ENCODE measurements around the gene TBX18.

DNA sequence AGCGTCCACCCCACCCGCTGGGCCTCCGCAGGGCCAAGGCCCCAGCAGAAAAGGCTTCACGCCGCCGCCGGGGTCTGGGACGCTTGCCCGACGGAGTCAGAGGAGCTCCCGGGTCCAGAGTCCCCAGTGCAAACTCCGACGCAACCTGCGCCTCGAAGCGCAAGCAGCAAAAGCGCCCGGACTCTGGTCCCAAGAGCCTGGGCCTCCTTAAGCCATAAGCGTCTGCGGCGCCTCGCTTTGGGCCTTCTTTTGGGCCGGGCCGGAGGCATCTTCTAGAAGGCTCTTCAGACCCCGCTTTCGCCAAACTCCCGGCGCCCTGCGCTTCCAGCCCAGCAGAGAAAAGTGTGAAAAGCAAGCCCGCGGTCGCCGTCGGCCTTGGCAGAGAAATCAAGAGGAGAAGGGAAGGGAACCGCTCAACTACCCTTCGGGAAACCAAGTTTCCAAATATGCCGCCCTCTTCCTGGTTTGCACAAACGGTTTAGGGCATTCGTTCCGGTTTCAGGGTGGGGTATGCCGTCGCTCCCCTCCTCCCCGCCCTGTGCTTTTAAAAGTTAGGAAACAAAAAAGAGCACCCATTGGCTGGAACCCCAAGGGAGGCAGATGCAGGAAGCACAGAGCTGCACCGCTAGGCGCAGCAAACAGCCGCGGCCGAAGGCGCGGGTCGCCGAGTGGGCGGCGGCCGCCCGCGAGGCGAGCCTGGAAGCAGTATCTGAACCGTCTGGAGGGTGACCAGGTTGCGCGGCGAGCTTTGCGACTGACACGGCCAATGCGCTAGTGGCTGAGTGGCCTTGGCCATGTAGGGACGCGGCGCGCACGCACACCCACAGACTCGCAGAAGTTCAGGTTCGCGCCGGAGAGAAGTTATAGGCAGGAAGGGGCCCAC, 1.2 kb downstream of the TBX18 start:
- TF ChIP-seq, protein P1, sequence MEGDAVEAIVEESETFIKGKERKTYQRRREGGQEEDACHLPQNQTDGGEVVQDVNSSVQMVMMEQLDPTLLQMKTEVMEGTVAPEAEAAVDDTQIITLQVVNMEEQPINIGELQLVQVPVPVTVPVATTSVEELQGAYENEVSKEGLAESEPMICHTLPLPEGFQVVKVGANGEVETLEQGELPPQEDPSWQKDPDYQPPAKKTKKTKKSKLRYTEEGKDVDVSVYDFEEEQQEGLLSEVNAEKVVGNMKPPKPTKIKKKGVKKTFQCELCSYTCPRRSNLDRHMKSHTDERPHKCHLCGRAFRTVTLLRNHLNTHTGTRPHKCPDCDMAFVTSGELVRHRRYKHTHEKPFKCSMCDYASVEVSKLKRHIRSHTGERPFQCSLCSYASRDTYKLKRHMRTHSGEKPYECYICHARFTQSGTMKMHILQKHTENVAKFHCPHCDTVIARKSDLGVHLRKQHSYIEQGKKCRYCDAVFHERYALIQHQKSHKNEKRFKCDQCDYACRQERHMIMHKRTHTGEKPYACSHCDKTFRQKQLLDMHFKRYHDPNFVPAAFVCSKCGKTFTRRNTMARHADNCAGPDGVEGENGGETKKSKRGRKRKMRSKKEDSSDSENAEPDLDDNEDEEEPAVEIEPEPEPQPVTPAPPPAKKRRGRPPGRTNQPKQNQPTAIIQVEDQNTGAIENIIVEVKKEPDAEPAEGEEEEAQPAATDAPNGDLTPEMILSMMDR (IDR thresholded peaks at IDR 0.05) = no peak
- TF ChIP-seq POLR2A (IDR thresholded peaks at IDR 0.05) = no peak
- TF ChIP-seq EP300 (IDR thresholded peaks at IDR 0.05) = no peak

All from suprapubic skin (tissue), 3 donors.